Trophoblast cell (in vitro differentiated cells and primary cell): Measurements from ENCODE around the gene HEXD.
A peak's percentile ranks its signal among the peaks of the same experiment; 100 is the strongest.

Experiments used
- DNase-seq, 2 donors: peaks; one replicate each; pipeline ENCODE4 v3.0.0-alpha.2; 2016
- H2AFZ ChIP-seq: 2 replicates; pipeline ENCODE4 v1.6.1; 2013; ENCODE audit warnings: low read length, moderate library complexity, mild to moderate bottlenecking; ENCODE audit not compliant: insufficient read depth, poor library complexity
- H2AK5ac ChIP-seq: 2 replicates; pipeline ENCODE4 v1.6.1; 2013; ENCODE audit warnings: mild to moderate bottlenecking, low read length
- H2BK120ac ChIP-seq: 2 replicates; pipeline ENCODE4 v1.6.1; 2013; ENCODE audit warnings: low read length, mild to moderate bottlenecking, moderate library complexity; ENCODE audit not compliant: insufficient read depth, poor library complexity
- H2BK12ac ChIP-seq: 2 replicates; pipeline ENCODE4 v1.6.1; 2013; ENCODE audit warnings: mild to moderate bottlenecking, low read length, moderate library complexity
- H2BK5ac ChIP-seq: 2 replicates; pipeline ENCODE4 v1.6.1; 2013; ENCODE audit warnings: low read length, low read depth, moderate library complexity, mild to moderate bottlenecking; ENCODE audit not compliant: poor library complexity
- H3K14ac ChIP-seq: 2 replicates; pipeline ENCODE4 v1.6.1; 2013; ENCODE audit warnings: mild to moderate bottlenecking, low read length
- H3K18ac ChIP-seq: 2 replicates; pipeline ENCODE4 v1.6.1; 2013; ENCODE audit warnings: mild to moderate bottlenecking, low read length
- H3K23ac ChIP-seq: 2 replicates; pipeline ENCODE4 v1.6.1; 2013; ENCODE audit warnings: low read length
- H3K27ac ChIP-seq: 2 replicates; pipeline ENCODE4 v1.5.1; 2013; ENCODE audit warnings: low read depth, mild to moderate bottlenecking, inconsistent platforms, low read length, moderate library complexity
- H3K27me3 ChIP-seq: 2 replicates; pipeline ENCODE4 v1.6.1; 2013; ENCODE audit warnings: inconsistent platforms, mild to moderate bottlenecking, low read length, moderate library complexity; ENCODE audit not compliant: insufficient read depth
- H3K36me3 ChIP-seq, 2 experiments: 1 replicate in 1 of 2; 2 replicates in 1 of 2; pipeline ENCODE4 v1.6.1; 2013; ENCODE audit warnings: low read length in 2 of 2, mild to moderate bottlenecking in 2 of 2, moderate library complexity in 1 of 2; ENCODE audit not compliant: insufficient read depth in 2 of 2, control insufficient read depth in 1 of 2
- H3K4ac ChIP-seq: 2 replicates; pipeline ENCODE4 v1.6.1; 2013; ENCODE audit warnings: low read depth, mild to moderate bottlenecking, low read length, moderate library complexity
- H3K4me1 ChIP-seq, 2 experiments: 1 replicate in 1 of 2; 2 replicates in 1 of 2; pipeline ENCODE4 v1.6.1; 2013; ENCODE audit warnings: low read length in 2 of 2, mild to moderate bottlenecking in 2 of 2, moderate library complexity in 1 of 2; ENCODE audit not compliant: insufficient read depth in 2 of 2, control insufficient read depth in 1 of 2
- H3K4me2 ChIP-seq: 2 replicates; pipeline ENCODE4 v1.6.1; 2013; ENCODE audit warnings: inconsistent platforms, mild to moderate bottlenecking, low read length, moderate library complexity
- H3K4me3 ChIP-seq: 2 replicates; pipeline ENCODE4 v1.5.1; 2013; ENCODE audit warnings: mild to moderate bottlenecking, low read depth, low read length, inconsistent platforms
- H3K79me1 ChIP-seq: one replicate; pipeline ENCODE4 v1.6.1; 2013; ENCODE audit warnings: low read length
- H3K79me2 ChIP-seq: 2 replicates; pipeline ENCODE4 v1.6.1; 2013; ENCODE audit warnings: low read length, mild to moderate bottlenecking; ENCODE audit not compliant: control insufficient read depth, insufficient read depth, poor library complexity
- H3K9ac ChIP-seq: 2 replicates; pipeline ENCODE4 v1.6.1; 2013; ENCODE audit warnings: mild to moderate bottlenecking, low read length
- H3K9me3 ChIP-seq: 2 replicates; pipeline ENCODE4 v1.6.1; 2013; ENCODE audit warnings: low read depth, mild to moderate bottlenecking, control low read depth, inconsistent platforms, low read length; ENCODE audit not compliant: insufficient read depth
- H4K12ac ChIP-seq: 2 replicates; pipeline ENCODE4 v1.6.1; 2013; ENCODE audit warnings: low read depth, mild to moderate bottlenecking, low read length, moderate library complexity
- H4K8ac ChIP-seq: 2 replicates; pipeline ENCODE4 v1.6.1; 2013; ENCODE audit warnings: low read depth, mild to moderate bottlenecking, low read length, moderate library complexity
- H4K91ac ChIP-seq: one replicate; pipeline ENCODE4 v1.6.1; 2013; ENCODE audit warnings: low read depth, mild to moderate bottlenecking, low read length, moderate library complexity
- WGBS: extraction: QIAGEN DNeasy Blood & Tissue Kit; methylation state at CpG from one replicate; pipeline ENCODE4 v1.1.7; 2013; ENCODE audit warnings: missing lambda C conversion rate; ENCODE audit not compliant: insufficient read length, insufficient coverage; ENCODE audit errors: extremely low coverage; 5-methylcytosine and 5-hydroxymethylcytosine counted together

Gene HEXD

DNA sequence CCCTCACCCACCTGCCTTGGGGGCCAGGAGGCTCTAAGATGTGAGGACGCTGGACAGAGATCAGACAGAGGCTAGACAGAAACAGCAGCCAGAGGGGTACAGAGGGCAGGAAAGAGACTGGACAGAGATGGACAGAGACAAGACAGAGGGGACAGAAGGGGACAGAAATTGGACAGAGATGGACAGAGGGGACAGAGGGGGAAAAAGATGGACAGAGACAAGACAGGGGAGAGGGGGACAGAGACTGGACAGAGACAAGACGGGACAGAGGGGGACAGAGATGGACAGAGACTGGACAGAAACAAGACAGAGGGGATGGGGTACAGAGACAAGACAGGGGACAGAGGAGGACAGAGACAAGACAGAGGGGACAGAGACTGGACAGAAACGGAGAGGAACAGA, 30.4 kb upstream of the HEXD start:
- H3K4me1 ChIP-seq: peaks cover 0 to 3% of the 10 kb centered on the region in 2 experiments
- no peak overlapping the region for H2BK12ac ChIP-seq
- no peaks in the 10 kb centered on the region for H3K27me3 ChIP-seq
- no peak overlapping the region for H4K12ac ChIP-seq
- H4K91ac ChIP-seq: no peak overlapping the region
- H2BK5ac ChIP-seq: no peak overlapping the region
- H3K9ac ChIP-seq: no peak overlapping the region
- H3K4me2 ChIP-seq: no peak overlapping the region
- no peak for DNase-seq
- H2BK120ac ChIP-seq: no peak overlapping the region
- no peak overlapping the region for H3K23ac ChIP-seq
- H2AK5ac ChIP-seq: no peak overlapping the region
- H3K79me2 ChIP-seq: no peaks in the 10 kb centered on the region
- WGBS: no CpG with 5 or more reads among the region's 3 CpGs
- peaks cover 0 to 7% of the 10 kb centered on the region in 2 experiments for H3K36me3 ChIP-seq
- no peak overlapping the region for H3K18ac ChIP-seq
- H4K8ac ChIP-seq: no peak overlapping the region
- no peaks in the 10 kb centered on the region for H3K9me3 ChIP-seq
- H3K27ac ChIP-seq: no peak overlapping the region
- H3K79me1 ChIP-seq: no peaks in the 10 kb centered on the region
- no peak overlapping the region for H3K4me3 ChIP-seq
- no peak overlapping the region for H3K4ac ChIP-seq
- no peak overlapping the region for H3K14ac ChIP-seq
- H2AFZ ChIP-seq: no peak overlapping the region

DNA sequence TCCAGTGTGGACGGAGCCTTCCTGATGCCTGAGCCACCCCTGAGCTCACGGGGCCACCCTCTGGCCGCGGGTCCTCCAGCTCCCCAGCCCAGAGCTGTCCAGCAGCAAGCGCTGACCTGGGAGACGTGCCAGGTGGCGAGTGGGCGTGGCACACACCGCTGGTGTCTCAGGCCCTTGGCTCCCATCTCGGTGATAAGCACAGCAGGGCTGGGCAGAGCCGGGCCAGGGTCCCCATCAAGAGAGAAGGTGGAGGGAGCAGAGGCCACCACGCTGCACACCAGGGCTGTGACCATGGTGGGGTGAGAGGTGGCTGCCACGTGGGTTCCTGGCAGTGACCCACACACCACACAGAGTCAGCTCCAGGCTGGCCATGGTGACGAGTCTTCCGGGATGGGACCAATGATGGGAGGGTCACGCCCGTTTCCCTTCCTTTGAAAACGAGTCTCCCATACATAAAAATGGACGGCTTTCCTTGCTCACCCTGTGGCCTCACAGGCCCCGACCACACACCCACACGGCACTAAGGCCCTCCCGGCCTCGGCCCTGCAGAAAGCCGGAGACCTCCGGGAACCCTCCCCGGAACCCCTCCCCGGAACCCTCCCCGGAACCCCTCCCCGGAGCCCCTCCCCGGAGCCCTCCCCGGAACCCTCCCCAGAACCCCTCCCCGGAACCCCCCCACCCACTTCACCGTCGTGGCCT, 29.8 kb upstream of the HEXD start:
- H3K9me3 ChIP-seq: no peaks in the 10 kb centered on the region
- H3K9ac ChIP-seq: no peak overlapping the region
- no peak overlapping the region for H4K12ac ChIP-seq
- H2BK12ac ChIP-seq: no peak overlapping the region
- H3K4ac ChIP-seq: no peak overlapping the region
- no peak overlapping the region for H2AK5ac ChIP-seq
- no peak overlapping the region for H2BK120ac ChIP-seq
- WGBS: no CpG with 5 or more reads among the region's 34 CpGs
- H3K4me2 ChIP-seq: no peak overlapping the region
- H3K18ac ChIP-seq: no peak overlapping the region
- H3K79me1 ChIP-seq: no peaks in the 10 kb centered on the region
- no peak overlapping the region for H3K14ac ChIP-seq
- H4K91ac ChIP-seq: no peak overlapping the region
- H3K27ac ChIP-seq: no peak overlapping the region
- H3K23ac ChIP-seq: no peak overlapping the region
- DNase-seq: peak in 1 of 2 donors; percentile 29
- no peaks in the 10 kb centered on the region for H3K27me3 ChIP-seq
- no peak overlapping the region for H3K4me3 ChIP-seq
- H4K8ac ChIP-seq: no peak overlapping the region
- H3K79me2 ChIP-seq: no peaks in the 10 kb centered on the region
- peaks cover 3 to 9% of the 10 kb centered on the region in 2 experiments for H3K36me3 ChIP-seq
- peaks cover 0 to 3% of the 10 kb centered on the region in 2 experiments for H3K4me1 ChIP-seq
- H2AFZ ChIP-seq: no peak overlapping the region
- H2BK5ac ChIP-seq: no peak overlapping the region

DNA sequence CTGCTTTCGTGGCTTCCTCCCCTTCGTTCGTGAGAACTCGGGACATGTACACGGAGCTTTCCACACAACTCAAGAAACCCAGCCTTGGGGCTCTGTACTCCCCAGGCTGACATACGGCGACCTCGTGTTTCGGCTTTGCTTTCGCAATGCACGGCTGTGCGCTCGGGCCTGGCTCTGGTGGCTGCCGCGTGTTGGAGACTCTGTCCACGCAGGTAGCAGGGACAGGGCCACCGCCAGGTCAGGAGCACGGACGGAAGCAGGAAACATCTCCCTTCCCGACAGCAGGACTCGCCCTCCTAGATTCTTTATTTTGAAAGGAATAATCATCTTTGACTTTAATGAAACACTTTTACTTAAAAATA, 29.2 kb upstream of the HEXD start:
- no peaks in the 10 kb centered on the region for H3K79me2 ChIP-seq
- H2BK12ac ChIP-seq: no peak overlapping the region
- no peak overlapping the region for H2AFZ ChIP-seq
- H3K23ac ChIP-seq: no peak overlapping the region
- no peak overlapping the region for H4K12ac ChIP-seq
- no peak overlapping the region for H2AK5ac ChIP-seq
- peaks cover 0 to 3% of the 10 kb centered on the region in 2 experiments for H3K4me1 ChIP-seq
- no peaks in the 10 kb centered on the region for H3K9me3 ChIP-seq
- no peak overlapping the region for H4K8ac ChIP-seq
- H3K27me3 ChIP-seq: no peaks in the 10 kb centered on the region
- no peak overlapping the region for H3K4ac ChIP-seq
- H3K36me3 ChIP-seq: peaks cover 3 to 9% of the 10 kb centered on the region in 2 experiments
- H2BK5ac ChIP-seq: no peak overlapping the region
- no peak for DNase-seq
- H3K27ac ChIP-seq: no peak overlapping the region
- no peaks in the 10 kb centered on the region for H3K79me1 ChIP-seq
- no peak overlapping the region for H3K18ac ChIP-seq
- WGBS: no CpG with 5 or more reads among the region's 21 CpGs
- no peak overlapping the region for H3K9ac ChIP-seq
- no peak overlapping the region for H4K91ac ChIP-seq
- no peak overlapping the region for H3K4me3 ChIP-seq
- no peak overlapping the region for H3K4me2 ChIP-seq
- no peak overlapping the region for H3K14ac ChIP-seq
- no peak overlapping the region for H2BK120ac ChIP-seq

DNA sequence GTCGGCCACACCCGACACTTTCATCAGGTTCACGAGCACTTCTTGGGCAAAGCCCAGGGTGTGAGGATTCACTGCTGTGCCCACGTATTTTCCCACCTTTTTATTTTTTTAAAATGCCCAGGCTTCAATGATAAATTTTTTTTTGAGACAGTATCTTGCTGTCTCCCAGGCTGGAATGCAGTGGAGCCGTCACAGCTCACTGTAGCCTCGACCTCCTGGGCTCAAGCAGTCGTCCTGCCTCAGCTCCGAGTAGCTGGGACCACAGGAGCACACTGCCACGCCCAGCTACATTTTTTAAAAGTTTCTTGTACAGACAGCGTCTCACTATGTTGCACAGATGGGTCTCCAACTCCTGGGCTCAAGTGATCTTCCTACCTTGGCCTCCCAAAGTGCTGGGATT, 28.8 kb upstream of the HEXD start:
- H2BK12ac ChIP-seq: no peak overlapping the region
- H3K27me3 ChIP-seq: no peaks in the 10 kb centered on the region
- no peak overlapping the region for H3K27ac ChIP-seq
- H3K79me1 ChIP-seq: no peaks in the 10 kb centered on the region
- no peak overlapping the region for H2BK120ac ChIP-seq
- H3K4ac ChIP-seq: no peak overlapping the region
- no peak overlapping the region for H3K4me2 ChIP-seq
- no peak overlapping the region for H3K4me3 ChIP-seq
- H3K18ac ChIP-seq: no peak overlapping the region
- H3K9me3 ChIP-seq: no peaks in the 10 kb centered on the region
- no peak overlapping the region for H3K14ac ChIP-seq
- no peak overlapping the region for H2AFZ ChIP-seq
- H4K12ac ChIP-seq: no peak overlapping the region
- H3K23ac ChIP-seq: no peak overlapping the region
- H2BK5ac ChIP-seq: no peak overlapping the region
- H3K4me1 ChIP-seq: peaks cover 0 to 3% of the 10 kb centered on the region in 2 experiments
- WGBS: no CpG with 5 or more reads among the region's 10 CpGs
- H3K9ac ChIP-seq: no peak overlapping the region
- H3K36me3 ChIP-seq: peaks cover 3 to 12% of the 10 kb centered on the region in 2 experiments
- no peak overlapping the region for H4K91ac ChIP-seq
- DNase-seq: no peak
- no peaks in the 10 kb centered on the region for H3K79me2 ChIP-seq
- no peak overlapping the region for H2AK5ac ChIP-seq
- H4K8ac ChIP-seq: no peak overlapping the region
